ENCODE measurements around the gene CBARP. TPM values are rescaled to one million over a fixed set of nuclear protein-coding genes. Genes with fewer than 3 reads are reported as not detected.
A peak's percentile ranks its signal among the peaks of the same experiment; 100 is the strongest.

The CBARP gene
- total RNA-seq, 1 donor from 2014 or later = not detected

GRCh38 chr19:1252821-1253513 is 15.2 kb upstream of the CBARP start:
- H3K9ac ChIP-seq (ENCODE audit: low read depth in 1 of 3, low read length in 3 of 3) = peak overlapping the region; percentile 54 to 80 (median 71)
- H3K36me3 ChIP-seq (ENCODE audit: control insufficient read depth in 3 of 3, insufficient read depth in 3 of 3, low read length in 3 of 3) = peaks cover 28 to 44% (median 32%) of the 10 kb centered on the region in 3 donors
- peak overlapping the region; percentile 100 for H3K27ac ChIP-seq (ENCODE audit: low read depth, low read length)
- no peaks in the 10 kb centered on the region for H3K9me3 ChIP-seq (ENCODE audit: control insufficient read depth in 3 of 3, low read length in 3 of 3)
- no peaks in the 10 kb centered on the region for H3K27me3 ChIP-seq (ENCODE audit: control insufficient read depth in 3 of 3, insufficient read depth in 3 of 3, low read length in 3 of 3)
- peaks cover 36 to 58% (median 52%) of the 10 kb centered on the region in 3 donors for H3K4me1 ChIP-seq (ENCODE audit: control insufficient read depth in 3 of 3, insufficient read depth in 3 of 3, low read length in 3 of 3)
- H3K4me3 ChIP-seq (ENCODE audit: low read length in 3 of 3) = peak overlapping the region; percentile 46 to 74 (median 64)

DNA sequence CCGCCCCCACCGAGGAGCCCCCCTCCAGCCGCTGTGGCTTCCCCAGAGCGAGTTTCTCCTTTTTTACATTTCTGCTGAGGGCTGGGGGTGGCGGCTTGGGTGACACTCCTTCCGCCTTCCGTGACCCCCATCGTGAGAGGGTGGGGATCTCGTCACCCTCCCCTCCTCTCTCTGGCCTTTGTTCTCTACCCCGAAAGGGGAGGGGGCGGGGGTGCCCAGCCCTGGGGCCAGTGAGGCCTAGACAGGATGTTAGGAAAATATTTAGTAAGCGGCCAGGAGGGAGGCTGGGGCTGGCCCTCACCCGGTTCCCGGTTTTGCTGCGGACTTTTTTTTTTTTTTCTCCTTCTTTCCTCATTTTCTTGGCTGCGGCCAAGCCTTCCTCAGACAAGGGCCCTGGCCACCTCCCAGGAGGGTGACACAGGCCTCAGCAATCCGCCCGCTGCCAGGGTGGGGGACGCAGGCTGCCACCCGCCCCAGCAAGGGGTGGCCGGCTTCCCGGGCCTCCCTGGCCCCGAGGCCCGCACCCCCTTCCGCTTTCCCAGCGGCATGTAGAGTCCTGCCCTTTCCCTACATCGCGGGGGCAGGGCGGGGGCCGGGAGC is 14.5 kb upstream of the CBARP start:
- Histone ChIP-seq H3K9ac (ENCODE audit: low read depth in 1 of 3, low read length in 3 of 3) (peak overlapping the region in 2 of 3 donors; percentile 69 to 71), H3K27me3 (ENCODE audit: control insufficient read depth in 3 of 3, insufficient read depth in 3 of 3, low read length in 3 of 3) (no peaks in the 10 kb centered on the region), H3K27ac (ENCODE audit: low read depth, low read length) (peak overlapping the region; percentile 100), H3K36me3 (ENCODE audit: control insufficient read depth in 3 of 3, insufficient read depth in 3 of 3, low read length in 3 of 3) (peaks cover 27 to 39% (median 32%) of the 10 kb centered on the region in 3 donors), H3K4me1 (ENCODE audit: control insufficient read depth in 3 of 3, insufficient read depth in 3 of 3, low read length in 3 of 3) (peaks cover 38 to 59% (median 54%) of the 10 kb centered on the region in 3 donors), H3K4me3 (ENCODE audit: low read length in 3 of 3) (peak overlapping the region in 2 of 3 donors; percentile 72 to 74), H3K9me3 (ENCODE audit: control insufficient read depth in 3 of 3, low read length in 3 of 3) (no peaks in the 10 kb centered on the region)

GRCh38 chr19:1251330-1252220 is 13.8 kb upstream of the CBARP start:
- Histone ChIP-seq H3K9ac (ENCODE audit: low read depth in 1 of 3, low read length in 3 of 3) (peak overlapping the region; percentile 51 to 83 (median 69)), H3K4me1 (ENCODE audit: control insufficient read depth in 3 of 3, insufficient read depth in 3 of 3, low read length in 3 of 3) (peaks cover 38 to 59% (median 58%) of the 10 kb centered on the region in 3 donors), H3K4me3 (ENCODE audit: low read length in 3 of 3) (peak overlapping the region; percentile 69 to 74 (median 72)), H3K36me3 (ENCODE audit: control insufficient read depth in 3 of 3, insufficient read depth in 3 of 3, low read length in 3 of 3) (peaks cover 21 to 33% (median 26%) of the 10 kb centered on the region in 3 donors), H3K9me3 (ENCODE audit: control insufficient read depth in 3 of 3, low read length in 3 of 3) (no peaks in the 10 kb centered on the region), H3K27me3 (ENCODE audit: control insufficient read depth in 3 of 3, insufficient read depth in 3 of 3, low read length in 3 of 3) (no peaks in the 10 kb centered on the region), H3K27ac (ENCODE audit: low read depth, low read length) (peak overlapping the region; percentile 100)

GRCh38 chr19:1250437-1251260 is 12.8 kb upstream of the CBARP start:
- Histone ChIP-seq H3K9ac (ENCODE audit: low read depth in 1 of 3, low read length in 3 of 3) (peak overlapping the region; percentile 20 to 83 (median 69)), H3K4me1 (ENCODE audit: control insufficient read depth in 3 of 3, insufficient read depth in 3 of 3, low read length in 3 of 3) (peaks cover 46 to 63% (median 61%) of the 10 kb centered on the region in 3 donors), H3K4me3 (ENCODE audit: low read length in 3 of 3) (peak overlapping the region; percentile 69 to 74 (median 72)), H3K9me3 (ENCODE audit: control insufficient read depth in 3 of 3, low read length in 3 of 3) (no peaks in the 10 kb centered on the region), H3K27ac (ENCODE audit: low read depth, low read length) (peak overlapping the region; percentile 100), H3K36me3 (ENCODE audit: control insufficient read depth in 3 of 3, insufficient read depth in 3 of 3, low read length in 3 of 3) (peaks cover 15 to 26% (median 19%) of the 10 kb centered on the region in 3 donors), H3K27me3 (ENCODE audit: control insufficient read depth in 3 of 3, insufficient read depth in 3 of 3, low read length in 3 of 3) (no peaks in the 10 kb centered on the region)

DNA sequence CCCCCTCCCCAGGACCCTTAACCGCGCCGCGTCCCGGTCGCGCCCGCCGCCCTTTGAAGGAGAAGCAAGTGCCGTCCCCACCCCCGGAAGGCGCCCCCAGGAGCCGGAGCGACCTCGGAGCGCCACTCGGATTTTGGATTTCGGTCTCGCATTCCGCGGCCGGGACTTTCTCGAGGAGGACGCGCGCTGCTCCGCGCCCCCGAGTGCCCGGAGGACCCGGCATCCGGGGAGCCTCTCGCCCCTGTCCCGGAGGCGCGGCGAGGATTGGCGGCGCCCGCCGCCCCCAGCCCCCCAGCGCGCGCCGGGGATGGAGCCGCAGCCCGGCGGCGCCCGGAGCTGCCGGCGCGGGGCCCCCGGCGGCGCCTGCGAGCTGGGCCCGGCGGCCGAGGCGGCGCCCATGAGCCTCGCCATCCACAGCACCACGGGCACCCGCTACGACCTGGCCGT is 12.2 kb upstream of the CBARP start:
- Histone ChIP-seq H3K9me3 (ENCODE audit: control insufficient read depth in 3 of 3, low read length in 3 of 3) (no peaks in the 10 kb centered on the region), H3K4me1 (ENCODE audit: control insufficient read depth in 3 of 3, insufficient read depth in 3 of 3, low read length in 3 of 3) (peaks cover 45 to 63% (median 61%) of the 10 kb centered on the region in 3 donors), H3K9ac (ENCODE audit: low read depth in 1 of 3, low read length in 3 of 3) (peak overlapping the region; percentile 61 to 83 (median 74)), H3K27ac (ENCODE audit: low read depth, low read length) (peak overlapping the region; percentile 100), H3K27me3 (ENCODE audit: control insufficient read depth in 3 of 3, insufficient read depth in 3 of 3, low read length in 3 of 3) (no peaks in the 10 kb centered on the region), H3K36me3 (ENCODE audit: control insufficient read depth in 3 of 3, insufficient read depth in 3 of 3, low read length in 3 of 3) (peaks cover 9 to 20% (median 13%) of the 10 kb centered on the region in 3 donors), H3K4me3 (ENCODE audit: low read length in 3 of 3) (peak overlapping the region; percentile 54 to 74 (median 72))

DNA sequence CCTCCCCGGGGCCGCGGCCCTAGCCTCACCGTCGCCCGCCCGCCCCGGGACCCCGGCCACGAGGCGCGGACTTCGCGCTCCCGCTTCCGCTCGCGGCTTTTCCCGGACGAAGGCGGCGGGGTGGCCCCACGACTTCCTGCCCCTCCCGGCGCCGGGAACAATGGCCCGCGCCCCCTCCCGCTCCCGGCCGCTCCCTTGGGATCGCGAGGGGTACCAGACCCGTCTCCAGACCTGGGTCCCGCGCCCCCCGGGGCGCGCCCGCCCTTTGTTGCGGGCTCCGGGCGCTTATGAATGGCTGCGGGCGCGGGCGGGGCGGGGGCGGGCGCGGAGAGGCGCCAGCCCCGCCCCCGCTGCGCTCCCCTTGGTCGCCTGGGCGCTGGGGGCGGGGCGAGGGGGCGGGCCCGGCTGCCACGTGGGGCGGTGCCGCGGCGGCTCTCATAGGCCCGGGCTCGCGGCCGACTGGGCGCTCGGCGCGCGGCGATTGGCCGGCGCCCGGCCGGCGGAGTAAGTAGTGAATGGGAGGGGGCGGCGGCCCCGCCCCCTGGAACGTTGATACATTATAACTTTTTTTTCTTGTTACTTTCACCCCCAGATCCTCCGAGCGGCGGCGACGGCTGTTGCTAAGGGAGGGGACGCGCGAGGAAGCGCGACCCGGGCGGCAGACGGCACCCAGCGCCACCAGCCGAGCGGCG is 11.6 kb upstream of the CBARP start:
- H3K36me3 ChIP-seq (ENCODE audit: control insufficient read depth in 3 of 3, insufficient read depth in 3 of 3, low read length in 3 of 3) = peaks cover 3 to 14% (median 7%) of the 10 kb centered on the region in 3 donors
- H3K9ac ChIP-seq (ENCODE audit: low read depth in 1 of 3, low read length in 3 of 3) = peak overlapping the region; percentile 74 to 90 (median 88)
- no peaks in the 10 kb centered on the region for H3K9me3 ChIP-seq (ENCODE audit: control insufficient read depth in 3 of 3, low read length in 3 of 3)
- peak overlapping the region; percentile 100 for H3K27ac ChIP-seq (ENCODE audit: low read depth, low read length)
- H3K4me1 ChIP-seq (ENCODE audit: control insufficient read depth in 3 of 3, insufficient read depth in 3 of 3, low read length in 3 of 3) = peaks cover 46 to 63% (median 61%) of the 10 kb centered on the region in 3 donors
- H3K4me3 ChIP-seq (ENCODE audit: low read length in 3 of 3) = peak overlapping the region; percentile 54 to 74 (median 72)
- H3K27me3 ChIP-seq (ENCODE audit: control insufficient read depth in 3 of 3, insufficient read depth in 3 of 3, low read length in 3 of 3) = no peaks in the 10 kb centered on the region

GRCh38 chr19:1248786-1249297 is 11.0 kb upstream of the CBARP start:
- Histone ChIP-seq H3K9me3 (ENCODE audit: control insufficient read depth in 3 of 3, low read length in 3 of 3) (no peaks in the 10 kb centered on the region), H3K27me3 (ENCODE audit: control insufficient read depth in 3 of 3, insufficient read depth in 3 of 3, low read length in 3 of 3) (no peaks in the 10 kb centered on the region), H3K4me1 (ENCODE audit: control insufficient read depth in 3 of 3, insufficient read depth in 3 of 3, low read length in 3 of 3) (peaks cover 45 to 63% (median 61%) of the 10 kb centered on the region in 3 donors), H3K36me3 (ENCODE audit: control insufficient read depth in 3 of 3, insufficient read depth in 3 of 3, low read length in 3 of 3) (peaks cover 1 to 9% (median 2%) of the 10 kb centered on the region in 3 donors), H3K9ac (ENCODE audit: low read depth in 1 of 3, low read length in 3 of 3) (peak overlapping the region; percentile 88 to 94 (median 90)), H3K27ac (ENCODE audit: low read depth, low read length) (peak overlapping the region; percentile 100), H3K4me3 (ENCODE audit: low read length in 3 of 3) (peak overlapping the region; percentile 52 to 79 (median 72))

GRCh38 chr19:1248139-1248785 is 10.5 kb upstream of the CBARP start, which contains the start of gene MIDN:
Gene MIDN (plus strand): TSS chr19:1248583. CDS start chr19:1250297, 1,714 bp downstream.
- Histone ChIP-seq H3K36me3 (ENCODE audit: control insufficient read depth in 3 of 3, insufficient read depth in 3 of 3, low read length in 3 of 3) (peaks cover 0 to 9% (median 1%) of the 10 kb centered on the region in 3 donors), H3K9me3 (ENCODE audit: control insufficient read depth in 3 of 3, low read length in 3 of 3) (no peaks in the 10 kb centered on the region), H3K4me1 (ENCODE audit: control insufficient read depth in 3 of 3, insufficient read depth in 3 of 3, low read length in 3 of 3) (peaks cover 47 to 63% (median 61%) of the 10 kb centered on the region in 3 donors), H3K27me3 (ENCODE audit: control insufficient read depth in 3 of 3, insufficient read depth in 3 of 3, low read length in 3 of 3) (no peaks in the 10 kb centered on the region), H3K4me3 (ENCODE audit: low read length in 3 of 3) (peak within 1 kb of the TSS; percentile 56 to 79 (median 72)), H3K27ac (ENCODE audit: low read depth, low read length) (peak within 1 kb of the TSS; percentile 100), H3K9ac (ENCODE audit: low read depth in 1 of 3, low read length in 3 of 3) (peak within 1 kb of the TSS; percentile 88 to 94 (median 90))

Data from skeletal muscle tissue (tissue), 4 donors.